IMR-90 (cell line): ENCODE data around the gene CNTRL. TPM values are rescaled to one million over a fixed set of nuclear protein-coding genes. Genes with fewer than 3 reads are reported as not detected.

Experiments
- ATAC-seq: fragments of 200-7000 bp; cut with Tn5 transposase; 2 replicates; pipeline ENCODE4 v1.9.1; 2020; ENCODE audit warnings: low read depth, mild to moderate bottlenecking, moderate library complexity
- BruUV-seq: library from RNA; stranded (reverse); fragments of 400-500 nt; replicated peaks from 2 replicates; lab custom pipeline; 2021; lab: Mats Ljungman, UMichigan
- CTCF ChIA-PET: fragments of 300-600 bp; formaldehyde crosslinking; extraction: SDS; loops from one replicate; lab custom pipeline; 2021; ENCODE audit warnings: antibody characterized with exemption; lab: Yijun Ruan, JAX
- POLR2A ChIA-PET: fragments of 300-600 bp; sonication (Branson Sonifier 250); formaldehyde crosslinking; loops from one replicate; lab custom pipeline; 2022; ENCODE audit warnings: antibody characterized with exemption; ENCODE audit not compliant: unreplicated experiment; lab: Charles Lee
- DNase-seq: peaks from one replicate; pipeline ENCODE4 v3.0.0; 2013
- H2AFZ ChIP-seq: replicated peaks from 2 replicates; pipeline ENCODE3; 2013; ENCODE audit warnings: low read length, mild to moderate bottlenecking; ENCODE audit not compliant: poor library complexity
- H2AK5ac ChIP-seq: 2 replicates; pipeline ENCODE4 v1.6.1; 2013; ENCODE audit warnings: low read depth, low read length, inconsistent platforms
- H2AK9ac ChIP-seq: replicated peaks from 2 replicates; pipeline ENCODE3; 2013; ENCODE audit warnings: mild to moderate bottlenecking, low read depth, low read length, moderate library complexity; ENCODE audit not compliant: poor library complexity
- H2BK120ac ChIP-seq: 2 replicates; pipeline ENCODE4 v1.6.1; 2013; ENCODE audit warnings: low read depth, low read length, inconsistent platforms
- H2BK15ac ChIP-seq: 3 replicates; pipeline ENCODE4 v1.6.1; 2013; ENCODE audit warnings: low read depth, low read length, inconsistent platforms
- H2BK20ac ChIP-seq: 2 replicates; pipeline ENCODE4 v1.6.1; 2013; ENCODE audit warnings: low read depth, mild to moderate bottlenecking, inconsistent platforms, low read length, moderate library complexity
- H2BK5ac ChIP-seq: 2 replicates; pipeline ENCODE4 v1.6.1; 2013; ENCODE audit warnings: mild to moderate bottlenecking, low read depth, low read length, inconsistent platforms; ENCODE audit not compliant: poor library complexity, severe bottlenecking
- H3K14ac ChIP-seq: replicated peaks from 2 replicates; pipeline ENCODE4 v1.6.1; 2013; ENCODE audit warnings: low read depth, low read length, inconsistent platforms
- H3K18ac ChIP-seq: 2 replicates; pipeline ENCODE4 v1.6.1; 2013; ENCODE audit warnings: low read depth, low read length, control low read depth
- H3K23ac ChIP-seq: 2 replicates; pipeline ENCODE4 v1.6.1; 2013; ENCODE audit warnings: low read depth, low read length, inconsistent platforms
- H3K27ac ChIP-seq: 2 replicates; pipeline ENCODE4 v1.5.1; 2013; ENCODE audit warnings: mild to moderate bottlenecking, control low read depth, low read length; ENCODE audit not compliant: insufficient read depth
- H3K27me3 ChIP-seq: 2 replicates; pipeline ENCODE4 v1.6.1; 2013; ENCODE audit warnings: low read length; ENCODE audit not compliant: control insufficient read depth, insufficient read depth
- H3K36me3 ChIP-seq: 2 replicates; pipeline ENCODE4 v1.6.1; 2013; ENCODE audit warnings: low read length, mixed read lengths; ENCODE audit not compliant: control insufficient read depth, insufficient read depth
- H3K4ac ChIP-seq: 2 replicates; pipeline ENCODE4 v1.6.1; 2013; ENCODE audit warnings: low read depth, low read length, inconsistent platforms
- H3K4me1 ChIP-seq: 2 replicates; pipeline ENCODE4 v1.6.1; 2013; ENCODE audit warnings: low read length, mixed read lengths; ENCODE audit not compliant: control insufficient read depth, insufficient read depth
- H3K4me2 ChIP-seq: 2 replicates; pipeline ENCODE4 v1.6.1; 2013; ENCODE audit warnings: low read depth, mild to moderate bottlenecking, control low read depth, low read length, moderate library complexity
- H3K4me3 ChIP-seq: 2 replicates; pipeline ENCODE4 v1.5.1; 2013; ENCODE audit warnings: low read depth, mild to moderate bottlenecking, control low read depth, low read length, moderate library complexity; ENCODE audit not compliant: insufficient read depth
- H3K56ac ChIP-seq: 2 replicates; pipeline ENCODE4 v1.6.1; 2013; ENCODE audit warnings: low read length, inconsistent platforms; ENCODE audit not compliant: insufficient read depth; ENCODE audit errors: extremely low read depth
- H3K79me1 ChIP-seq, 2 experiments: 2 replicates each; pipeline ENCODE4 v1.6.1; 2013; ENCODE audit warnings: low read length in 2 of 2, inconsistent platforms in 1 of 2, low read depth in 1 of 2
- H3K9ac ChIP-seq: 2 replicates; pipeline ENCODE4 v1.6.1; 2013; ENCODE audit warnings: low read depth, low read length, control low read depth
- H3K9me1 ChIP-seq: 2 replicates; pipeline ENCODE4 v1.6.1; 2013; ENCODE audit warnings: low read length, inconsistent platforms; ENCODE audit not compliant: insufficient read depth
- H3K9me3 ChIP-seq: 2 replicates; pipeline ENCODE4 v1.6.1; 2013; ENCODE audit warnings: low read length; ENCODE audit not compliant: control insufficient read depth, insufficient read depth
- H4K20me1 ChIP-seq: 2 replicates; pipeline ENCODE4 v1.6.1; 2013; ENCODE audit warnings: low read length, inconsistent platforms; ENCODE audit not compliant: insufficient read depth
- H4K5ac ChIP-seq: 2 replicates; pipeline ENCODE4 v1.6.1; 2013; ENCODE audit warnings: mild to moderate bottlenecking, low read depth, low read length, control low read depth
- H4K8ac ChIP-seq, 2 experiments: 2 replicates each; pipeline ENCODE4 v1.6.1; 2013; ENCODE audit warnings: low read depth in 2 of 2, low read length in 2 of 2, control low read depth in 1 of 2, inconsistent platforms in 1 of 2
- H4K91ac ChIP-seq: 2 replicates; pipeline ENCODE4 v1.6.1; 2013; ENCODE audit warnings: low read depth, low read length, inconsistent platforms; ENCODE audit not compliant: insufficient read depth
- CHD1 ChIP-seq: IDR thresholded peaks from 2 replicates; pipeline ENCODE4 v1.6.1; 2012; ENCODE audit warnings: low read depth, low read length, improper control_type of control experiment
- FOS ChIP-seq: fragments of 150-350 bp; IDR thresholded peaks from 2 replicates; pipeline ENCODE4 v1.6.1; 2016; ENCODE audit warnings: low read depth, low read length
- MAFK ChIP-seq: IDR thresholded peaks from 2 replicates; pipeline ENCODE4 v1.6.1; 2012; ENCODE audit warnings: low read depth, low read length, improper control_type of control experiment
- MAZ ChIP-seq: IDR thresholded peaks from 2 replicates; pipeline ENCODE4 v1.6.1; 2012; ENCODE audit warnings: low read depth, mild to moderate bottlenecking, low read length, improper control_type of control experiment, moderate library complexity, borderline replicate concordance
- USF2 ChIP-seq: fragments of 150-350 bp; IDR thresholded peaks from 2 replicates; pipeline ENCODE4 v1.6.1; 2017; ENCODE audit warnings: mild to moderate bottlenecking, antibody characterized with exemption, low read length, low read depth
- WGBS, 2 experiments: methylation state at CpG; one replicate each; pipeline versions ENCODE4 v1.1.5 to v1.1.7; 2013; ENCODE audit warnings: missing lambda C conversion rate in 2 of 2; ENCODE audit not compliant: insufficient read length in 1 of 2; ENCODE audit errors: extremely low coverage in 2 of 2; 5-methylcytosine and 5-hydroxymethylcytosine counted together
- dilution Hi-C: fragments of 300-500 bp; cut with HindIII; formaldehyde crosslinking; loops from one replicate; pipeline ENCODE4 v1.14.3; 2018; ENCODE audit warnings: low sequenced_read_pairs; ENCODE audit not compliant: unreplicated experiment
- in situ Hi-C: fragments of 300-500 bp; cut with MboI; formaldehyde crosslinking; loops from 3 replicates; pipeline ENCODE4 v1.14.3; 2019; ENCODE audit warnings: low sequenced_read_pairs, inconsistent platforms, mixed read lengths
- intact Hi-C: fragments of 100-400 bp; cut with micrococcal nuclease; formaldehyde crosslinking; loops from 2 replicates; pipeline ENCODE4 v1.10.0; 2022
- polyA plus RNA-seq, 3 experiments: library from polyadenylated mRNA; depleted of rRNA; stranded (reverse); fragments of >200 nt; gene quantifications; 2 replicates each; pipeline ENCODE4 v1.2.3, GENCODE V29; 2012; ENCODE audit warnings: low replicate concordance in 1 of 3
- total RNA-seq: library from RNA; depleted of rRNA; stranded (reverse); fragments of >200 nt; gene quantifications from 2 replicates; pipeline ENCODE4 v1.2.3, GENCODE V29; 2012

The CNTRL gene
- total and polyA plus RNA-seq, 2 of the 4 experiments (the other 2 are of a cell fraction): 4.5 to 7.3 TPM

GRCh38 chr9:121173501-121173900, 98.7 kb downstream of the CNTRL start:
- Histone ChIP-seq H3K14ac (no peak overlapping the region), H3K4me1 (peaks cover 5% of the 10 kb centered on the region; the same call in 1 of the 2 replicates), H3K27me3 (no peaks in the 10 kb centered on the region), H3K4me3 (no peak overlapping the region), H4K91ac (no peak overlapping the region), H3K9me1 (peaks cover 6% of the 10 kb centered on the region; the same call in 1 of the 2 replicates), H4K5ac (no peak overlapping the region), H3K4me2 (peak overlapping the region; percentile 18; the same call in 1 of the 2 replicates), H2AK5ac (no peak overlapping the region), H2BK5ac (no peak overlapping the region), H3K56ac (no peak overlapping the region), H3K9me3 (no peaks in the 10 kb centered on the region), H2BK20ac (no peak overlapping the region), H3K9ac (no peak overlapping the region), H3K27ac (no peak overlapping the region), H4K8ac (no peak overlapping the region), H2AK9ac (peak overlapping the region; percentile 56), H3K79me1 (peaks cover 8 to 21% of the 10 kb centered on the region in 2 experiments; a peak in 2 of 4 replicates), H3K36me3 (peaks cover 25% of the 10 kb centered on the region), H2BK120ac (no peak overlapping the region), H2BK15ac (no peak overlapping the region), H3K4ac (no peak overlapping the region), H2AFZ (no peak overlapping the region), H3K23ac (peak overlapping the region; percentile 45; the same call in 1 of the 2 replicates), H3K18ac (no peak overlapping the region), H4K20me1 (no peaks in the 10 kb centered on the region)
- DNase-seq (peak; percentile 13), ATAC-seq (0 out of 2 replicates have a peak, but pooled peaks have one; percentile 24)
- POLR2A ChIA-PET: no interaction called here
- 90% methylated on average over 2 of the region's 7 CpGs; no CpG with 5 or more reads in 1 of the 2 experiments for WGBS, 2 experiments
- dilution Hi-C loops: no loop called here
- BruUV-seq: no TSS peak
- in situ Hi-C loops: no loop called here
- TF ChIP-seq CHD1: no peak
- no peak for TF ChIP-seq USF2
- no peak for TF ChIP-seq MAFK
- no peak for TF ChIP-seq MAZ
- TF ChIP-seq FOS: no peak
- CTCF ChIA-PET: no interaction called here
- intact Hi-C loops: no loop called here
